Kidney (tissue), 2 donors: Measurements from ENCODE around the gene MANBA. TPM values are rescaled to one million over a fixed set of nuclear protein-coding genes. Genes with fewer than 3 reads are reported as not detected.

Experiments
- polyA plus RNA-seq: library from polyadenylated mRNA; stranded (reverse); fragments of 350-450 nt; fragmentation: Illumina TruSeq; extraction: RNeasy Lipid Tissue Mini Kit (QIAGEN cat#74804); gene quantifications from one replicate; pipeline ENCODE4 v1.2.3, GENCODE V29; 2014; ENCODE audit warnings: low read depth, low replicate concordance; ENCODE audit not compliant: insufficient read depth
- total RNA-seq: library from RNA; stranded (reverse); fragmentation: NEBNext Ultra II Directional; extraction: Animal tissue kit (Norgen Biotek cat#: 25700); gene quantifications from one replicate; pipeline ENCODE4 v1.2.1, GENCODE V29; 2021
- donor health status: DM: yes; HTN: yes; CAD: no.

The MANBA gene
- total and polyA plus RNA-seq, 2 donors from 2014 or later: 19.0 to 28.0 TPM

Other genes with a start within 250 kb of the MANBA start
- 262 TPM for gene UBE2D3, start 66.6 kb upstream of the MANBA start, total RNA-seq
- gene UBE2D3, start 66.6 kb upstream of the MANBA start, polyA plus RNA-seq: 173 TPM
- 25.6 TPM for gene CISD2, start 108.0 kb upstream of the MANBA start, total RNA-seq
- gene CISD2, start 108.0 kb upstream of the MANBA start, polyA plus RNA-seq: 46.3 TPM